CD8-positive, alpha-beta memory T cell (primary cell): ENCODE measurements around the gene CCL5. TPM values are rescaled to one million over a fixed set of nuclear protein-coding genes. Genes with fewer than 3 reads are reported as not detected.
A peak's percentile ranks its signal among the peaks of the same experiment; 100 is the strongest.

Source experiments
- CTCF ChIA-PET: fragments of 350-600 bp; sonication (Branson Sonifier 250); formaldehyde crosslinking; loops from one replicate; lab custom pipeline; 2021; ENCODE audit warnings: antibody characterized with exemption; lab: Charles Lee
- POLR2A ChIA-PET: fragments of 350-600 bp; sonication (Branson Sonifier 250); formaldehyde crosslinking; loops from one replicate; lab custom pipeline; 2021; ENCODE audit warnings: antibody characterized with exemption; lab: Charles Lee
- DNase-seq, 5 donors: peaks; one replicate each; pipeline versions ENCODE4 v3.0.0 to v3.0.0-alpha.2; 2020 to 2022; ENCODE audit warnings: mixed read lengths in 1 of 5
- H3K27ac ChIP-seq: one replicate; pipeline ENCODE4 v1.7.0; 2013; ENCODE audit warnings: low read depth, mild to moderate bottlenecking, low read length, moderate library complexity
- H3K27me3 ChIP-seq: 2 replicates; pipeline ENCODE4 v1.7.0; 2013; ENCODE audit warnings: low read length, mild to moderate bottlenecking; ENCODE audit not compliant: insufficient read depth, poor library complexity, severe bottlenecking
- H3K36me3 ChIP-seq: 2 replicates; pipeline ENCODE4 v1.7.0; 2013; ENCODE audit warnings: mild to moderate bottlenecking, low read length, moderate library complexity; ENCODE audit not compliant: insufficient read depth
- H3K4me1 ChIP-seq: 2 replicates; pipeline ENCODE4 v1.7.0; 2013; ENCODE audit warnings: mild to moderate bottlenecking, low read length, moderate library complexity; ENCODE audit not compliant: insufficient read depth
- H3K4me3 ChIP-seq: 2 replicates; pipeline ENCODE4 v1.7.0; 2013; ENCODE audit warnings: mild to moderate bottlenecking, low read length
- H3K9me3 ChIP-seq: 2 replicates; pipeline ENCODE4 v1.7.0; 2013; ENCODE audit warnings: mild to moderate bottlenecking, low read length
- H3K27ac Mint-ChIP-seq, 8 donors: one replicate each; pipeline ENCODE4 v1.8.0; 2020 to 2021; ENCODE audit warnings: mixed read lengths in 8 of 8, mild to moderate bottlenecking in 6 of 8, inconsistent platforms in 3 of 8, moderate library complexity in 3 of 8
- H3K27me3 Mint-ChIP-seq, 2 donors: one replicate each; pipeline ENCODE4 v1.8.0; 2020 to 2021; ENCODE audit warnings: mixed read lengths in 2 of 2, mild to moderate bottlenecking in 1 of 2, moderate library complexity in 1 of 2
- H3K36me3 Mint-ChIP-seq, 3 donors: one replicate each; pipeline ENCODE4 v1.8.0; 2020 to 2021; ENCODE audit warnings: mixed read lengths in 3 of 3, inconsistent platforms in 1 of 3, mild to moderate bottlenecking in 1 of 3
- H3K4me1 Mint-ChIP-seq, 3 donors: one replicate each; pipeline ENCODE4 v1.8.0; 2020 to 2021; ENCODE audit warnings: mixed read lengths in 3 of 3, inconsistent platforms in 1 of 3, mild to moderate bottlenecking in 1 of 3
- H3K4me3 Mint-ChIP-seq, 7 donors: one replicate each; pipeline ENCODE4 v1.8.0; 2020 to 2021; ENCODE audit warnings: mixed read lengths in 7 of 7, mild to moderate bottlenecking in 6 of 7, moderate library complexity in 4 of 7, inconsistent platforms in 2 of 7
- H3K9me3 Mint-ChIP-seq, 5 donors: one replicate each; pipeline ENCODE4 v1.8.0; 2020 to 2022; ENCODE audit warnings: mixed read lengths in 5 of 5, mild to moderate bottlenecking in 3 of 5, moderate library complexity in 2 of 5, inconsistent platforms in 1 of 5
- polyA plus RNA-seq: library from polyadenylated mRNA; unstranded; fragments of 300-500 nt; fragmentation: Illumina TruSeq; gene quantifications from one replicate; pipeline ENCODE4 v1.2.3, GENCODE V29; 2021
- total RNA-seq, 2 experiments: library from RNA; stranded (reverse); gene quantifications; one replicate each; pipeline ENCODE4 v1.2.3, GENCODE V29; 2021

CCL5 gene
- total and polyA plus RNA-seq, 3 experiments from 2014 or later = 580 to 2,769 (median 591) TPM

DNA sequence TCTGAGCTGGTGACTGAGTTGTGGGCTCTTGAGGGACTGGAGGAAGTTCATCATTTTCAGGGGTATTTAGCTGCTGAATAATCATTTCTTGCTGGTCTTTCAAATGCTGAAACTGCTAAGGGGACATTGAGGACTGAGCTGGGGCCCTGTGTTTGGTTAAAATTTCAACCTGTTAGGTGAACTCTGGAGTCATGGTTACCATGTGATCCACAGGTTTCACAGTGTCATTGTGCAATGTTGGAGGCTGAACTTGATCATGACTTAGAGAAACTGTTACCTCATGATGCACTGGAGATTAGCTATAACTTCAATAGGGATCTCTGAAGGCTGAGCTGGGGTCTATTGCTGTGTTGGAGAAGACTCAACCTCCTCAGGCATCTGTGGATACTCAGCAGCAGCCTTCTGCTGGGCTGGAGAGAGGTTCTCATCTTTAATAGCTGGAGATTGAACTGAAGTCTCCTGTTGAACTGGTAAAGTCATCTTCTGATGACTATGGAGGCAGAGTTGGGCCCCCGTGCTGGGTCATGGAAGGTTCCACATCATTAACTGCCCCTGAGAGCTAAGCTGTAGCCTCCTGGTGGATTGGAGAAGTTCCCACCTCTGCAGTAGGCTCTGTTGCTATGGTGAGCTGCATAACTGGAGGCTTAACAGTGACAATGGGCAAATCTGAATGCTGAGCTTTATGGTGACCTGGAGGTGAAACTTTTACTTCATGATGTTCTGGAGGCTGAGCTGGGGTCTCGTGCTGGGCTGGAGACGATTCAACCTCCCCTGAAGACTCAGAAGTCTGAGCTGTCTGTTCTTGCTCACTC lies 35.2 kb upstream of the CCL5 start:
- H3K27ac ChIP-seq = no peak overlapping the region
- no peak overlapping the region for H3K4me3 ChIP-seq
- H3K27me3 Mint-ChIP-seq = no peaks in the 10 kb centered on the region
- H3K9me3 ChIP-seq = no peaks in the 10 kb centered on the region
- DNase-seq = no peak
- peak overlapping the region in 3 of 8 donors; percentile 29 to 73 (median 36) for H3K27ac Mint-ChIP-seq
- no peaks in the 10 kb centered on the region for H3K9me3 Mint-ChIP-seq
- peaks cover 57 to 85% (median 64%) of the 10 kb centered on the region in 3 donors for H3K4me1 Mint-ChIP-seq
- H3K4me3 Mint-ChIP-seq = peak overlapping the region in 3 of 7 donors; percentile 8 to 19 (median 16)
- no peaks in the 10 kb centered on the region for H3K36me3 ChIP-seq
- CTCF ChIA-PET = interaction anchor here (0.8 to 3.2 kb wide), 8 partner anchors 8 to 66 kb away, joined by 3 to 13 read pairs (median 5); partner anchors contain the start of genes HEATR9 and RDM1
- H3K27me3 ChIP-seq = no peaks in the 10 kb centered on the region
- peaks cover 4 to 9% (median 8%) of the 10 kb centered on the region in 3 donors for H3K36me3 Mint-ChIP-seq
- POLR2A ChIA-PET = interaction anchor here (1.5 kb wide), 1 partner anchor 47 kb away, joined by 4 read pairs; the partner anchor contains the start of gene HEATR9
- peaks cover 22% of the 10 kb centered on the region for H3K4me1 ChIP-seq

DNA sequence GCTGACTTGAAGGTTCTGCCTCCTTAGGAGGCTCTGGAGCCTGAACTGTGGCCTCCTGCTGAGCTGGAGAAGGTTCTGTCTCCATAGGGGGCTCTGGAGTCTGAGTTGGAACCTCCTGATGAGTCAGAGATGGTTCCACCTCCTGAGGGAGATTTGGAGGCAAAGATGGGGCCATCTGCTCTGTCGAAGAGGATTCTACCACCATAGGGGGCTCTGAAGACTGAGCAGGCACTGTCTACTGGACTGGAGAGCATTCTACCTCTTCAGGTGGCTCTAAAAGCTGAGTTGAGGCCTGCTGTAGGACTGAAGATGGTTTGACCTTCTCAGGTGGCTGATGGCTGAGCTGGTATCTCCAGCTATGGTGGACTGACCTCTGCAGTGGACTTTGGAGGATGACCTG lies 34.2 kb upstream of the CCL5 start:
- H3K4me1 Mint-ChIP-seq = peaks cover 58 to 85% (median 66%) of the 10 kb centered on the region in 3 donors
- no peaks in the 10 kb centered on the region for H3K27me3 Mint-ChIP-seq
- no peak overlapping the region for H3K4me3 ChIP-seq
- no peak overlapping the region for H3K27ac ChIP-seq
- H3K9me3 ChIP-seq = no peaks in the 10 kb centered on the region
- ChIA-PET POLR2A (interaction anchor here (0.8 to 1.5 kb wide), 2 partner anchors 16 to 46 kb away, joined by 3 to 4 read pairs; partner anchors contain the start of gene HEATR9), CTCF (interaction anchor here (1.2 to 3.2 kb wide), 4 partner anchors 13 to 65 kb away, joined by 4 to 13 read pairs (median 6); partner anchors contain the start of gene RDM1)
- peaks cover 0 to 9% (median 8%) of the 10 kb centered on the region in 3 donors for H3K36me3 Mint-ChIP-seq
- peak overlapping the region in 2 of 8 donors; percentile 8 to 10 for H3K27ac Mint-ChIP-seq
- H3K4me1 ChIP-seq = peaks cover 22% of the 10 kb centered on the region
- H3K27me3 ChIP-seq = no peaks in the 10 kb centered on the region
- no peak for DNase-seq
- no peaks in the 10 kb centered on the region for H3K9me3 Mint-ChIP-seq
- peak overlapping the region in 2 of 7 donors; percentile 35 to 46 for H3K4me3 Mint-ChIP-seq
- no peaks in the 10 kb centered on the region for H3K36me3 ChIP-seq

DNA sequence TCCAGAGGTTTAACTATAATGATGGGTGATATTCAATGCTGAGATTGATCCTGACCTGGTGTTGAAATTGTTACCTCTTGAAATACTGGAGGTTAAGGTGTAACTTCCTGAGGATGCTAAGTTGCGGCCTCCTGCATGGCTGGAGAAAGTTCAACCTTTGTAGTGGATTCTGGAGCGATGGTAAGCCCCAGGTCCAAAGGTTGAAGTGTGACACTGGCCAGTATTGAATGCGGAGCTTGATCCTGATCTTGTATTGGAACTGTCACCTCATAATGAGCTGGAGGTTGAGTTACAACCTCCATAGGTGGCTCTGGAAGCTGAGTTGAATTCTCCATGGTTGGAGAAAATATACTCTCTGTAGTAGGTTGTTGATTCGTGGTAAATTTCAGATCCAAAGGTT lies 33.4 kb upstream of the CCL5 start:
- no peaks in the 10 kb centered on the region for H3K27me3 Mint-ChIP-seq
- CTCF ChIA-PET = interaction anchor here (1.2 to 3.2 kb wide), 2 partner anchors 13 to 17 kb away, joined by 4 to 13 read pairs; partner anchors contain the start of gene RDM1
- peak overlapping the region in 6 of 7 donors; percentile 35 to 77 (median 62) for H3K4me3 Mint-ChIP-seq
- peaks cover 22% of the 10 kb centered on the region for H3K4me1 ChIP-seq
- no peaks in the 10 kb centered on the region for H3K9me3 Mint-ChIP-seq
- no peaks in the 10 kb centered on the region for H3K9me3 ChIP-seq
- peaks cover 61 to 88% (median 70%) of the 10 kb centered on the region in 3 donors for H3K4me1 Mint-ChIP-seq
- no peak overlapping the region for H3K4me3 ChIP-seq
- no peak for DNase-seq
- H3K27ac ChIP-seq = no peak overlapping the region
- POLR2A ChIA-PET = interaction anchor here (0.8 kb wide), 1 partner anchor 15 kb away, joined by 3 read pairs; no protein-coding TSS in a partner anchor
- peak overlapping the region in 4 of 8 donors; percentile 27 to 76 (median 40) for H3K27ac Mint-ChIP-seq
- no peaks in the 10 kb centered on the region for H3K36me3 ChIP-seq
- no peaks in the 10 kb centered on the region for H3K27me3 ChIP-seq
- peaks cover 5 to 10% (median 9%) of the 10 kb centered on the region in 3 donors for H3K36me3 Mint-ChIP-seq

DNA sequence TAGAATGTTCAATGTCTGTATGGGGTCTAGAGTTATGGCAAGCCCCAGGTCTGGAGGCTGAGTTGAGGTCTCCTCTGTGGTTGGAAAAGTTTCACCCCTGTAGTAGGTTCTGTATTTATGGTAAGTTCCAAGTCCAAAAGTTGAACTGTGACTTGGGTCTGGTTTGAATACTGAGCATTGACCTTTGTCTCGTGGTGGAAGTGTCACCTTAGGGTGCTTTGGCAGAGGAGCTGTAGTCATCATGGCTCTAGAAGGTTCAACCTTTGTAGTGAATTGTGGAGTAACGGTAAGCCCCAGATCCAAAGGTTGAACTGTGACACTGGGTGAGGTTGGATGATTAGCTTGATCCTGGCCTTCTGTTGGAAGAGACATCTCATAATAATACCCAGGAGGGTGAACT lies 32.8 kb upstream of the CCL5 start:
- no peaks in the 10 kb centered on the region for H3K27me3 Mint-ChIP-seq
- H3K4me3 Mint-ChIP-seq = peak overlapping the region in 5 of 7 donors; percentile 12 to 77 (median 60)
- H3K27ac ChIP-seq = no peak overlapping the region
- peaks cover 22% of the 10 kb centered on the region for H3K4me1 ChIP-seq
- no peak for DNase-seq
- peaks cover 61 to 88% (median 72%) of the 10 kb centered on the region in 3 donors for H3K4me1 Mint-ChIP-seq
- no peaks in the 10 kb centered on the region for H3K9me3 ChIP-seq
- H3K4me3 ChIP-seq = no peak overlapping the region
- no peaks in the 10 kb centered on the region for H3K9me3 Mint-ChIP-seq
- H3K27ac Mint-ChIP-seq = peak overlapping the region in 4 of 8 donors; percentile 3 to 76 (median 41)
- no peaks in the 10 kb centered on the region for H3K36me3 ChIP-seq
- no peaks in the 10 kb centered on the region for H3K27me3 ChIP-seq
- ChIA-PET POLR2A (no interaction called here), CTCF (no interaction called here)
- peaks cover 5 to 10% (median 7%) of the 10 kb centered on the region in 3 donors for H3K36me3 Mint-ChIP-seq

DNA sequence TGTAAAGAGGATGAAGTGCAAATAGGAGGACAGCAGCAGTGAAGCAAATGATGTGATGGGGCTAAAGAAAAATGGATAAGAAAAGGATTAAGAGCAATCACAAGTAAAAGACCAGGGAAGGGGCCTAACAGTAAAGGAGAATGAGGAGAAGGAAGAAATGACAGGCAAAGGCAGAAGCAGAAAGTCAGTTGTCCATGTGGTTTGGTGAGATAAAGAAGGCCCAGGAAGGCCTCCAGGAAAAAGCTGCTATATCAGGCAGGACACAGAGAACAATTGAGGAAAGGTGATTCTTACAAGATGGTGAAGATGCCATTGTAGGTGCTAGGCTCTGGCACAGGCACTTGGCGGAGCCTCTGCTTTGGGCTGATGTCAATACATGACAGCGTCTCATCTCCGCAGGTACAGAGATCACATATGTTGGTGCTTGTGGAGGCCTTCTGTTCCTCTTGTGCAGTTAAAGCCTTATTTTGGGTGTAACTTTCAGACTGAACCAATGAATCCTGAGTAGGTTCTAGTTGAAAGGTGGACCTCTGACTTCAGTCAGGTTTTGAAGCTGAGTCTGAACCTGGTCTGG lies 32.3 kb upstream of the CCL5 start:
- POLR2A ChIA-PET = no interaction called here
- peaks cover 4 to 10% (median 7%) of the 10 kb centered on the region in 3 donors for H3K36me3 Mint-ChIP-seq
- peaks cover 66 to 92% (median 77%) of the 10 kb centered on the region in 3 donors for H3K4me1 Mint-ChIP-seq
- Histone ChIP-seq H3K27me3 (no peaks in the 10 kb centered on the region), H3K27ac (no peak overlapping the region), H3K4me1 (peaks cover 22% of the 10 kb centered on the region), H3K9me3 (no peaks in the 10 kb centered on the region), H3K36me3 (no peaks in the 10 kb centered on the region), H3K4me3 (no peak overlapping the region)
- H3K9me3 Mint-ChIP-seq = no peaks in the 10 kb centered on the region
- DNase-seq = no peak
- peak overlapping the region in 1 of 7 donors; percentile 63 for H3K4me3 Mint-ChIP-seq
- H3K27ac Mint-ChIP-seq = peak overlapping the region in 2 of 8 donors; percentile 3 to 39
- no peaks in the 10 kb centered on the region for H3K27me3 Mint-ChIP-seq
- CTCF ChIA-PET = interaction anchor here (1.0 kb wide), 1 partner anchor 35 kb away, joined by 3 read pairs; no protein-coding TSS in a partner anchor

DNA sequence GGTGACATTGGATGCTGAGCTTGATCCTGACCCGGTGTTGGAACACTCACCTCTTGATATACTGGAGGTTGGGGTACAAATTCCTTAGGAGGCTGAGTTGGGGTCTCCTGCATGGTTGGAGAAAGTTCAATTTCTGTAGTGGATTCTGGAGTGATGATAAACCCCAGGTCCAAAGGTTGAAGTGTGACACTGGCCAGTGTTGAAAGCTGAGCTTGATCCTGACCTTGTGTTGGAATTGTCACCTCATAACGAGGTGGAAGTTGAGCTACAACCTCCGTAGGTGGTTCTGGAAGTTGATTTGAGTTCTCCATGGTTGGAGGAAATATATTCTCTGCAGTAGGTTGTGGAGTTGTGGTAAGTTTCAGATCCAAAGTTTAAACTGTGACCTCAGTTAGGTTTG lies 29.2 kb upstream of the CCL5 start:
- Mint-ChIP-seq H3K27ac (peak overlapping the region in 1 of 8 donors; percentile 2), H3K27me3 (no peaks in the 10 kb centered on the region), H3K36me3 (peaks cover 4 to 10% (median 8%) of the 10 kb centered on the region in 3 donors), H3K4me3 (peak overlapping the region in 1 of 7 donors; percentile 62), H3K9me3 (no peaks in the 10 kb centered on the region), H3K4me1 (peaks cover 67 to 92% (median 84%) of the 10 kb centered on the region in 3 donors)
- H3K4me3 ChIP-seq = no peak overlapping the region
- POLR2A ChIA-PET = interaction anchor here (1.0 to 1.3 kb wide), 2 partner anchors 13 to 38 kb away, joined by 3 read pairs; no protein-coding TSS in a partner anchor
- no peaks in the 10 kb centered on the region for H3K27me3 ChIP-seq
- H3K27ac ChIP-seq = no peak overlapping the region
- CTCF ChIA-PET = interaction anchor here (1.1 to 4.3 kb wide), 6 partner anchors 11 to 61 kb away, joined by 4 to 32 read pairs (median 6); partner anchors contain the start of gene CCL5
- no peaks in the 10 kb centered on the region for H3K36me3 ChIP-seq
- H3K9me3 ChIP-seq = no peaks in the 10 kb centered on the region
- DNase-seq = no peak
- H3K4me1 ChIP-seq = peaks cover 16% of the 10 kb centered on the region

DNA sequence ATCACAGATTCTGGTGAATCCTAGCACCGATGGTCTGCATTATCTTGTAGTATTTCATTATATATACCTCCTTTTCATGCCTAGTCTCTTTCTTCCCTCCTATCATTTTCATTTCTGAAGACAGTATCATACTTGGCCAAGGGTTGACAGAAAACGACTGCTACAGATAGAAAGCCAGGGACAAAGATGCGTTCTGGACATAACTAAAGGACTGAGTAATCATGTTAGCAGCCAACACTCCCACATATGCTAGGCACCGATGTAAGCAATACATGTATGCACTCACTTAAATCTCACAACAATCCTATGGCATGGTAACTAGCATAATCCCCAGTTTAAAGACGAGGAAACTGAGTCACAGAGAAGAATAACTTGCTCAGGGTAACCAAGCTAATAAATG lies 27.5 kb upstream of the CCL5 start:
- CTCF ChIA-PET = interaction anchor here (0.7 to 4.3 kb wide), 12 partner anchors 8 to 144 kb away, joined by 3 to 32 read pairs (median 4); partner anchors contain the start of gene CCL5
- Histone ChIP-seq H3K27me3 (no peaks in the 10 kb centered on the region), H3K27ac (no peak overlapping the region), H3K4me3 (no peak overlapping the region), H3K9me3 (no peaks in the 10 kb centered on the region), H3K36me3 (no peaks in the 10 kb centered on the region), H3K4me1 (peaks cover 3% of the 10 kb centered on the region)
- no peak for DNase-seq
- Mint-ChIP-seq H3K4me3 (no peak overlapping the region), H3K36me3 (peaks cover 4 to 15% (median 10%) of the 10 kb centered on the region in 3 donors), H3K4me1 (peaks cover 64 to 92% (median 77%) of the 10 kb centered on the region in 3 donors), H3K27me3 (no peaks in the 10 kb centered on the region), H3K27ac (peak overlapping the region in 3 of 8 donors; percentile 22 to 87 (median 65)), H3K9me3 (no peaks in the 10 kb centered on the region)
- POLR2A ChIA-PET = interaction anchor here (1.2 to 1.3 kb wide), 2 partner anchors 11 to 36 kb away, joined by 3 to 8 read pairs; no protein-coding TSS in a partner anchor
